ENCODE data around the gene VGF. TPM values are rescaled to one million over a fixed set of nuclear protein-coding genes. Genes with fewer than 3 reads are reported as not detected.
"Not testable (repeated sequence)": the region's sequence is repeated elsewhere in the genome, so short reads cannot be mapped to it uniquely, and the experiment has no call there.

VGF gene
- total and polyA plus RNA-seq, 7 donors: 0.03 to 4.3 (median 0.10) TPM; not detected in 4

DNA sequence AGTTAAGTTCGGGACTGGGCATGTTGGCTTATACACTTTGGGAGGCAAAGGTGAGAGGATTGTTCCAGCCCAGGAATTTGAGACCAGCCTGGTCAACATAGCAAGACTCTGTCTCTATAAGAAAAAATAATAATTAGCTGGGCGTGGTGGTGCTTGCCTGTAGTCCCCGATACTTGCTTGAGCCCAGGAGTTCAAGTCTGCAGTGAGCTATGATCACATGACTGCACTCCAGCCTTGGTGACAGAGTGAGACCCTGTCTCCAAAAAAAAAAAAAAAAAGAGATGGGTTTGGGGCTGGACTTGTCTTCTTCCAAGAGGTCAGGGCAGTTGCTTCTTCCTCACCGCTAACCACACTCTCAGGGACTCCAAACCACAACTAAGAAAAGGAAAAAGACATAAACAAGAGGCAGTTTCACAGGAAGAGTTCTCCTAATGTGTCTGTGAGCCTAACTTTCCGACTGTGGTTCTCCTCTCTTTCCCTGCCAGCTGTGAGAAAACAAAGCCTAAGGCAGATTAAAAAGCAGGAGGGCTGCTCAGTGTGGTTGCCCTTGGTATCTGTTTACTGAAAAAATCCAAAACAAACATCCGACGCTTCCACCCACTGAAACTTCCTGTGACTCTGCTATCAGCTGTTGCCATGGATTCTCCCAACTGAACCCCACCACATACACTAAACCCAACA, 40.9 kb downstream of the VGF start:
- intact Hi-C loops (cut with DNase I): no loop called here
- no peaks in the 10 kb centered on the region for H3K36me3 ChIP-seq (ENCODE audit: insufficient read depth in 1 of 2, low read depth in 1 of 2)
- WGBS, 3 donors: 40 to 45% (median 40%) methylated on average over 7 of the region's 7 CpGs
- no peak overlapping the region for H3K27ac ChIP-seq
- no peaks in the 10 kb centered on the region for H3K9me3 ChIP-seq
- peaks cover 0 to 59% (median 5%) of the 10 kb centered on the region in 3 donors for H3K27me3 ChIP-seq (ENCODE audit: insufficient read depth in 3 of 3, low read length in 2 of 3)
- TF ChIP-seq CTCF (IDR thresholded peaks at IDR 0.05): no peak
- DNase-seq (no peak), ATAC-seq (no peak)
- H3K4me3 ChIP-seq: no peak overlapping the region
- H3K4me1 ChIP-seq: peaks cover 12% of the 10 kb centered on the region

GRCh38 chr7:101123703-101124068, 41.7 kb downstream of the VGF start:
- H3K27ac ChIP-seq: no peak overlapping the region
- no peak overlapping the region for H3K4me3 ChIP-seq
- H3K4me1 ChIP-seq: peaks cover 12% of the 10 kb centered on the region
- no peak for TF ChIP-seq CTCF (IDR thresholded peaks at IDR 0.05)
- intact Hi-C loops (cut with DNase I): no loop called here
- H3K9me3 ChIP-seq: no peaks in the 10 kb centered on the region
- ATAC-seq: no peak
- H3K36me3 ChIP-seq (ENCODE audit: insufficient read depth in 1 of 2, low read depth in 1 of 2): no peaks in the 10 kb centered on the region
- no peak for DNase-seq
- WGBS, 3 donors: 81 to 95% (median 83%) methylated on average over 3 of the region's 3 CpGs
- peaks cover 0 to 59% (median 5%) of the 10 kb centered on the region in 3 donors for H3K27me3 ChIP-seq (ENCODE audit: insufficient read depth in 3 of 3, low read length in 2 of 3)

DNA sequence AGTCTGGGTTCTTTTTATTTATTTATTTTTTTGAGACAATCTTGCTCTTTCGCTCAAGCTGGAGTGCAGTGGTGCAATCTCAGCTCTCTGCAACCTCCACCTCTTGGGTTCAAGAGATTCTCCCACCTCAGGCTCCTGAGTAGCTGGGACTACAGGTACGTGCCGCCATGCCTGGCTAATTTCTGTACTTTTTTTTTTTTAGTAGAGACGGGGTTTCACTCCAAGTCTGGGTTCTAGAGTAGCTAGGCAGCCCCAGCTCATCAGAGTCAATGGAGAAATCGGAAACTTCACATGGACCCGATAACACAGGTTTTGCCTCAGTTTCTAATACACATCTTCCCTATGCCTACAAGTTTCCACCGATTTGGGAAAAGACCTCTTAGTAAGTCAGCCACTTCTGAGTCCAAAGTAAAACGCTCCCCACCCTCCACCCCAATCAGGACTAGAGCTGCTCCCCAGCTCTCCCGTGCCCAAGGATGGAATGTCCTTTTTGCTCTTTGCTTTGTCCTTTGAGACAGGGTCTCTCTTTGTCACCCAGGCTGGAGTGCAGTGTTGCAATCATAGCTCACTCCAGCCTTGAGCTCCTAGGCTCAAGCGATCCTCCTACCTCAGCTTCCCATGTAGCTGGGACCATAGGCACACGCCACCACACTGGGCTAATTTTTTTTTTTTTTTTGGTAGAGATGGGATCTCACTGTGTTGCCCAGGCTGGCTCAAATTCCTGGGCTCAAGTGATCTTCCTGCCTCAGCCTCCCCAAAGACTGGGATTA, 42.3 kb downstream of the VGF start:
- Histone ChIP-seq H3K9me3 (no peaks in the 10 kb centered on the region), H3K27ac (peak overlapping the region; percentile 74), H3K36me3 (ENCODE audit: insufficient read depth in 1 of 2, low read depth in 1 of 2) (no peaks in the 10 kb centered on the region), H3K27me3 (ENCODE audit: insufficient read depth in 3 of 3, low read length in 2 of 3) (peaks cover 0 to 64% (median 5%) of the 10 kb centered on the region in 3 donors), H3K4me1 (peaks cover 12% of the 10 kb centered on the region), H3K4me3 (peak overlapping the region; percentile 56)
- TF ChIP-seq CTCF (IDR thresholded peaks at IDR 0.05): no peak
- DNase-seq: no peak
- intact Hi-C loops (cut with DNase I): no loop called here
- WGBS, 3 donors: 89 to 94% (median 94%) methylated on average over 11 of the region's 11 CpGs
- no peak for ATAC-seq

- intact Hi-C loops (cut with DNase I): no loop called here
- peaks cover 12% of the 10 kb centered on the region for H3K4me1 ChIP-seq
- WGBS, 3 donors: 19 to 22% (median 20%) methylated on average over 17 of the region's 17 CpGs
- ATAC-seq (peak; percentile 59 to 79 (median 67)), DNase-seq (peak; percentile 82)
- H3K4me3 ChIP-seq: peak overlapping the region; percentile 56
- H3K27me3 ChIP-seq (ENCODE audit: insufficient read depth in 3 of 3, low read length in 2 of 3): peaks cover 0 to 60% (median 3%) of the 10 kb centered on the region in 3 donors
- H3K27ac ChIP-seq: peak overlapping the region; percentile 74
- no peak for TF ChIP-seq CTCF (IDR thresholded peaks at IDR 0.05)
- no peaks in the 10 kb centered on the region for H3K36me3 ChIP-seq (ENCODE audit: insufficient read depth in 1 of 2, low read depth in 1 of 2)
- H3K9me3 ChIP-seq: no peaks in the 10 kb centered on the region
Observed at GRCh38 chr7:101121991-101122932, 43.1 kb downstream of the VGF start.

DNA sequence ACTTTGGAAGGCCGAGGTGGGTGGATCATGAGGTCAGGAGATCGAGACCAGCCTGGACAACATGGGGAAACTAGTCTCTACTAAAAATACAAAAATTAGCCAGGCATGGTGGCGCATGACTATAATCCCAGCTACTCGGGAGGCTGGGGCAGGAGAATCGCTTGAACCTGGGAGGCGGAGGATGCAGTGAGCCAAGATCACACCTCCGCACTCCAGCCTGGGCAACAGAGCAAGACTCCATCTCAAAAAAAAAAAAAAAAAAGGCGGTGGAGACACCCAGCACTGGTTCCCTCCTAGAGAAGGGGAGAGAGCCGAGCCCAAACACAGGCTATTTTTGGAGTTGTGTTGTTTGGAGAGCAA, 43.8 kb downstream of the VGF start:
- peak overlapping the region; percentile 56 for H3K4me3 ChIP-seq
- intact Hi-C loops (cut with DNase I): not testable (repeated sequence)

More for the DNA sequence above, 43.8 kb downstream of the VGF start:
- H3K27ac ChIP-seq; DNase-seq; H3K36me3 ChIP-seq (ENCODE audit: insufficient read depth in 1 of 2, low read depth in 1 of 2); ATAC-seq; H3K9me3 ChIP-seq: not testable (repeated sequence)
- peaks cover 0 to 57% (median 2%) of the 10 kb centered on the region in 3 donors for H3K27me3 ChIP-seq (ENCODE audit: insufficient read depth in 3 of 3, low read length in 2 of 3)
- peaks cover 12% of the 10 kb centered on the region for H3K4me1 ChIP-seq
- WGBS, 3 donors: 61 to 65% (median 62%) methylated on average over 8 of the region's 9 CpGs
